Measurements from ENCODE around the gene ACP7.

ACP7 gene

GRCh38 chr19:39157275-39157996 is 73.3 kb downstream of the ACP7 start:
- H3K9ac ChIP-seq: no peak overlapping the region
- H3K4me3 ChIP-seq: no peak overlapping the region
- H3K4me1 ChIP-seq: peaks cover 41 to 72% (median 60%) of the 10 kb centered on the region in 10 experiments
- H3K9me3 ChIP-seq (replicated peaks in 1 of 11): no peaks in the 10 kb centered on the region
- H3K36me3 ChIP-seq: peaks cover 0 to 33% (median 9%) of the 10 kb centered on the region in 11 experiments; a peak in 10 of 22 replicates
- H3K27me3 ChIP-seq: no peaks in the 10 kb centered on the region
- no peak for TF ChIP-seq Cebpa-rat (IDR thresholded peaks at IDR 0.05)
- peak overlapping the region in 9 of 11 experiments; percentile 48 to 68 (median 57); a peak in 8 of 22 replicates for H3K4me2 ChIP-seq
- H4K20me1 ChIP-seq: peaks cover 29 to 97% (median 91%) of the 10 kb centered on the region in 11 experiments; a peak in 21 of 22 replicates
- no peak overlapping the region for H3K27ac ChIP-seq

DNA sequence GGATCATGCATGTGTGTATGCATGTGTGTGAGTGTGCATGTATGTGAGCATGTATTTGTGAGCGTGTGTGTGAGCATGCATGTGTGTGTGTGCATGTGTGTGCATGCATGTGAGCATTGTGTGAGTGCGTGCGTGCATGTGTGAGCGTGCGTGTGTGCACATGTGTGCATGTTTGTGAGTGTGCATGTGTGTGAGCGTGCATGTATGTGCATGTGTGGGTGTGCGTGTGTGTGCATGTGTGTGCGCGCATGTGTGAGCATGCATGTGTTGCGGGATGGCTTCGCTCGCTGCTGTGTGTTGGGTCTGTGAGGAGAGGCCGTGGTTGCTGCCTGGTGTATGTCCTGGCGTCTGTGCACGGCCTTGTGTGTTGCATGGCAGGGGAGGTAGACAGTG is 73.8 kb downstream of the ACP7 start:
- Histone ChIP-seq H3K9ac (no peak overlapping the region), H3K9me3 (replicated peaks in 1 of 11) (no peaks in the 10 kb centered on the region), H3K4me1 (peaks cover 41 to 75% (median 63%) of the 10 kb centered on the region in 10 experiments), H3K27me3 (no peaks in the 10 kb centered on the region), H3K4me3 (no peak overlapping the region), H3K27ac (no peak overlapping the region), H4K20me1 (peaks cover 29 to 98% (median 93%) of the 10 kb centered on the region in 11 experiments; a peak in 21 of 22 replicates), H3K4me2 (peak overlapping the region in 3 of 11 experiments; percentile 2 to 67 (median 58); a peak in 1 of 22 replicates), H3K36me3 (peaks cover 0 to 38% (median 9%) of the 10 kb centered on the region in 11 experiments; a peak in 10 of 22 replicates)
- TF ChIP-seq Cebpa-rat (IDR thresholded peaks at IDR 0.05): no peak

DNA sequence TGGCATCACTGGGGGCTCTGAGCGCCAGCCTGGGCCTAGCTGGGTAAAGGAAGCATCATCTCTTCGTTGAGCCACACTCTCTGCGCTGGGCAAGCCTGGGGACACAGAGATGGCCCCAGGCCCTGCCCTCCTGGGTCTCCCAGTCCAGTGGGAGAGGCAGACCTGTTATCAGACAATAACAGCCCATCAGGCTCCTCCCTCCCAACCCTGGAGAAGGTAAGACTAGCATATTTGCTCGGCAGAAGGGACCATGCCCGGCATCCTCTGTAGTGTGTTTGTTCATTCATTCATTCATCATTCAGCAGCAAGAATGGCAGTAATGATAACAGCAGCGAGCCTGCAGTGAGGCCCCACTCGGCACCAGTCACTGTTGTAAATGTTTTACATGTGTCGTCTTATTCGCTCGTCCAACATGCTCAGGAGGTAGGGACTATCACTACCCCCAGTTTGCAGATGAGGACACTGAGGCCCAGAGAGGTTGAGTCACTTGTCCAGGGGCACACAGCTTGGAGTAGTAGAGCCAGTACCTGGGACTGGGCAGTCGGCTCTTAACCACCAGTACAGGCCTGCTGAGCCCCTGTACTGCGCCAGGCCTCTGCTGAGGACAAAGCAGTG is 74.6 kb downstream of the ACP7 start:
- peaks cover 29 to 98% (median 97%) of the 10 kb centered on the region in 11 experiments; a peak in 21 of 22 replicates for H4K20me1 ChIP-seq
- H3K27ac ChIP-seq: peak overlapping the region in 1 of 11 experiments; percentile 13; a peak in 1 of 22 replicates
- H3K9me3 ChIP-seq (replicated peaks in 1 of 11): no peaks in the 10 kb centered on the region
- H3K27me3 ChIP-seq: no peaks in the 10 kb centered on the region
- H3K4me1 ChIP-seq: peaks cover 41 to 74% (median 65%) of the 10 kb centered on the region in 10 experiments
- H3K9ac ChIP-seq: peak overlapping the region in 3 of 11 experiments; percentile 11 to 38 (median 15); a peak in 3 of 22 replicates
- TF ChIP-seq Cebpa-rat (IDR thresholded peaks at IDR 0.05): no peak
- H3K4me2 ChIP-seq: no peak overlapping the region
- peaks cover 0 to 34% (median 9%) of the 10 kb centered on the region in 11 experiments; a peak in 9 of 22 replicates for H3K36me3 ChIP-seq
- H3K4me3 ChIP-seq: no peak overlapping the region

GRCh38 chr19:39160523-39160861 is 76.3 kb downstream of the ACP7 start:
- no peak for TF ChIP-seq Cebpa-rat (IDR thresholded peaks at IDR 0.05)
- peaks cover 21 to 97% (median 94%) of the 10 kb centered on the region in 11 experiments; a peak in 21 of 22 replicates for H4K20me1 ChIP-seq
- H3K36me3 ChIP-seq: peaks cover 0 to 29% (median 4%) of the 10 kb centered on the region in 11 experiments; a peak in 5 of 22 replicates
- no peaks in the 10 kb centered on the region for H3K9me3 ChIP-seq (replicated peaks in 1 of 11)
- H3K4me2 ChIP-seq: peak overlapping the region in 9 of 11 experiments; percentile 3 to 77 (median 52); a peak in 13 of 22 replicates
- no peak overlapping the region for H3K4me3 ChIP-seq
- peaks cover 37 to 61% (median 49%) of the 10 kb centered on the region in 10 experiments for H3K4me1 ChIP-seq
- H3K27me3 ChIP-seq: no peaks in the 10 kb centered on the region
- H3K27ac ChIP-seq: peak overlapping the region in 7 of 11 experiments; percentile 17 to 56 (median 39); a peak in 12 of 22 replicates
- peak overlapping the region in 5 of 11 experiments; percentile 2 to 39 (median 34); a peak in 6 of 22 replicates for H3K9ac ChIP-seq

All from BLaER1 treated with 17β-estradiol and CSF1 and Interleukin-3, amounts not matched to agents 10 nM and 100 nM (cell line).